Smooth muscle cell of the brain vasculature (primary cell): Measurements from ENCODE around the gene DMRTC1.
"Not testable (repeated sequence)": the region's sequence is repeated elsewhere in the genome, so short reads cannot be mapped to it uniquely, and the experiment has no call there.

ENCODE experiments used
- DNase-seq: peaks from one replicate; pipeline ENCODE4 v3.0.0-alpha.2; 2012; ENCODE audit warnings: low read depth, low spot score

Gene DMRTC1

GRCh38 chrX:72943819-72944169 lies at the start of gene DMRTC1:
DMRTC1 (minus strand) TSS chrX:72943837; CDS start chrX:72875694, 68,143 bp downstream.
- DNase-seq: not testable (repeated sequence)

GRCh38 chrX:72980894-72981469 lies 37.3 kb upstream of the DMRTC1 start:
- not testable (repeated sequence) for DNase-seq

GRCh38 chrX:72974885-72975284 lies 31.2 kb upstream of the DMRTC1 start:
- not testable (repeated sequence) for DNase-seq

GRCh38 chrX:72971859-72972258 lies 28.2 kb upstream of the DMRTC1 start:
- not testable (repeated sequence) for DNase-seq

- not testable (repeated sequence) for DNase-seq
Measured at GRCh38 chrX:72959971-72960370, 16.3 kb upstream of the DMRTC1 start.

GRCh38 chrX:72943035-72943818 lies 410 bp downstream of the DMRTC1 start:
- not testable (repeated sequence) for DNase-seq

GRCh38 chrX:72942272-72942671 lies 1.4 kb downstream of the DMRTC1 start:
- DNase-seq: not testable (repeated sequence)

- not testable (repeated sequence) for DNase-seq
Measured at GRCh38 chrX:72937906-72938305, 5.7 kb downstream of the DMRTC1 start, which contains the start of gene FAM236A. FAM236A (plus strand) TSS chrX:72938206; CDS start chrX:72938263, 57 bp downstream.

GRCh38 chrX:72936882-72937455 lies 6.7 kb downstream of the DMRTC1 start:
- not testable (repeated sequence) for DNase-seq

GRCh38 chrX:72936455-72936854 lies 7.2 kb downstream of the DMRTC1 start:
- DNase-seq: not testable (repeated sequence)

GRCh38 chrX:72932283-72932682 lies 11.4 kb downstream of the DMRTC1 start:
- not testable (repeated sequence) for DNase-seq

- not testable (repeated sequence) for DNase-seq
Measured at GRCh38 chrX:72916096-72916495, 27.5 kb downstream of the DMRTC1 start.

GRCh38 chrX:72912315-72912714 lies 31.3 kb downstream of the DMRTC1 start, which contains the start of gene FAM236C:
FAM236C (plus strand) TSS chrX:72912615; CDS start chrX:72912715, 100 bp downstream.
- not testable (repeated sequence) for DNase-seq

GRCh38 chrX:72889740-72890139 lies 53.9 kb downstream of the DMRTC1 start:
- DNase-seq: not testable (repeated sequence)

GRCh38 chrX:72882898-72883297 lies 60.7 kb downstream of the DMRTC1 start:
- not testable (repeated sequence) for DNase-seq

GRCh38 chrX:72837532-72837931 lies 106.1 kb downstream of the DMRTC1 start:
- DNase-seq: not testable (repeated sequence)

- DNase-seq: not testable (repeated sequence)
Measured at GRCh38 chrX:72830701-72831100, 112.9 kb downstream of the DMRTC1 start.
